ENCODE results near the gene C1QTNF12.

Gene C1QTNF12

DNA sequence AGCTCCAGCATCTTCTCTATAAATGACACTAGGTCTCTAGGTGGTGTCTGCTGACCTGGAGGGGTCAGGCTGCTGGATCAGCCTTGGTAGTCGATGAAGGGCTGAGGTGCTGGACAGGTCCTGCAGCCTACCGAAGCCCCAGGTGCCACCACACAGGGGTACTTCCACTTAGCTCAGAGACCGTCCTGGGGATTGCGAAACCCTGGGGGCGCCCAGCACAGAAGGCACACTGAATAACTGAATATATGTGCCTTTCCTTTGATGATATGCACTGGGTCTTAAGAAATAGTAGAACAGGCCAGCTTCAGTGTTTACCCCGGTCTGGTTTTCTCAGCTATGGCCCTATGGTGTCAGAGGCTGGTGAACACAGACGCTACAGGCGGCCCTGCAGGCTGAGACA lies 16.2 kb upstream of the C1QTNF12 start:
- Histone ChIP-seq H2AFZ (ENCODE audit: low read depth, low read length, severe bottlenecking) (no peak overlapping the region), H3K36me3 (ENCODE audit: low read length) (no peaks in the 10 kb centered on the region), H3K9me2 (replicated peaks; ENCODE audit: insufficient read depth, low read length) (no peaks in the 10 kb centered on the region), H4K20me1 (ENCODE audit: low read depth, low read length) (no peaks in the 10 kb centered on the region), H3K27me3 (ENCODE audit: low read length) (no peaks in the 10 kb centered on the region), H3K4me2 (ENCODE audit: low read depth, low read length, poor library complexity, severe bottlenecking) (no peak overlapping the region), H3K27ac (ENCODE audit: low read depth, low read length) (no peak overlapping the region), H3K9me3 (ENCODE audit: insufficient read depth, low read length) (no peaks in the 10 kb centered on the region), H3K9ac (ENCODE audit: low read length) (no peak overlapping the region), H3K79me2 (ENCODE audit: insufficient read depth, low read length) (no peaks in the 10 kb centered on the region; the same call in none of the 2 replicates), H3K4me3 (ENCODE audit: insufficient read depth, low read length, poor library complexity, severe bottlenecking) (no peak overlapping the region), H3F3A (ENCODE audit: insufficient read depth) (no peaks in the 10 kb centered on the region)
- TF ChIP-seq, protein P1, sequence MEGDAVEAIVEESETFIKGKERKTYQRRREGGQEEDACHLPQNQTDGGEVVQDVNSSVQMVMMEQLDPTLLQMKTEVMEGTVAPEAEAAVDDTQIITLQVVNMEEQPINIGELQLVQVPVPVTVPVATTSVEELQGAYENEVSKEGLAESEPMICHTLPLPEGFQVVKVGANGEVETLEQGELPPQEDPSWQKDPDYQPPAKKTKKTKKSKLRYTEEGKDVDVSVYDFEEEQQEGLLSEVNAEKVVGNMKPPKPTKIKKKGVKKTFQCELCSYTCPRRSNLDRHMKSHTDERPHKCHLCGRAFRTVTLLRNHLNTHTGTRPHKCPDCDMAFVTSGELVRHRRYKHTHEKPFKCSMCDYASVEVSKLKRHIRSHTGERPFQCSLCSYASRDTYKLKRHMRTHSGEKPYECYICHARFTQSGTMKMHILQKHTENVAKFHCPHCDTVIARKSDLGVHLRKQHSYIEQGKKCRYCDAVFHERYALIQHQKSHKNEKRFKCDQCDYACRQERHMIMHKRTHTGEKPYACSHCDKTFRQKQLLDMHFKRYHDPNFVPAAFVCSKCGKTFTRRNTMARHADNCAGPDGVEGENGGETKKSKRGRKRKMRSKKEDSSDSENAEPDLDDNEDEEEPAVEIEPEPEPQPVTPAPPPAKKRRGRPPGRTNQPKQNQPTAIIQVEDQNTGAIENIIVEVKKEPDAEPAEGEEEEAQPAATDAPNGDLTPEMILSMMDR (IDR thresholded peaks at IDR 0.05; ENCODE audit: insufficient read depth, low read length, poor library complexity, severe bottlenecking) = no peak
- TF ChIP-seq EZH2phosphoT487 (conservative IDR thresholded peaks at IDR 0.05; ENCODE audit: low read length) = no peak

DNA sequence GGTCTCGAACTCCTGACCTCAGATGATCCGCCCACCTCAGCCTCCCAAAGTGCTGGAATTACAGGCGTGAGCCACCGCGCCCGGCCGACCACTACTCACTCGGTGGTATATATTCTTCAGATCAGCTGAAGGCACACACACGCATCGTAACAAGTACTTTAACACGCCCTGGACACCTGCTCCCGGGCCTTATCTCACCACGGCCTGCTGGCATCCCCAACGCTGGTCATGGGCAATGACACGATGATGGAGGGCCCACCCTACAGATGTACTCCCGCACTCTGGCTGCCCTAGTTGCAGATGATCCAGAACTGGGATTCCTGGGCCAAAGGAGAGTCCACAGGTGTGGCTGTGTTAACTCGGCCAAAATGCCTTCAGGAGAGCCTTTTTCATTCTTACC lies 15.5 kb upstream of the C1QTNF12 start:
- Histone ChIP-seq H3F3A (ENCODE audit: insufficient read depth) (no peaks in the 10 kb centered on the region), H3K36me3 (ENCODE audit: low read length) (no peaks in the 10 kb centered on the region), H3K9me2 (replicated peaks; ENCODE audit: insufficient read depth, low read length) (no peaks in the 10 kb centered on the region), H3K9ac (ENCODE audit: low read length) (no peak overlapping the region), H3K27me3 (ENCODE audit: low read length) (no peaks in the 10 kb centered on the region), H2AFZ (ENCODE audit: low read depth, low read length, severe bottlenecking) (no peak overlapping the region), H3K79me2 (ENCODE audit: insufficient read depth, low read length) (no peaks in the 10 kb centered on the region; the same call in none of the 2 replicates), H3K4me2 (ENCODE audit: low read depth, low read length, poor library complexity, severe bottlenecking) (no peak overlapping the region), H3K9me3 (ENCODE audit: insufficient read depth, low read length) (no peaks in the 10 kb centered on the region), H4K20me1 (ENCODE audit: low read depth, low read length) (no peaks in the 10 kb centered on the region), H3K4me3 (ENCODE audit: insufficient read depth, low read length, poor library complexity, severe bottlenecking) (no peak overlapping the region), H3K27ac (ENCODE audit: low read depth, low read length) (no peak overlapping the region)
- TF ChIP-seq, protein P1 (IDR thresholded peaks at IDR 0.05; ENCODE audit: insufficient read depth, low read length, poor library complexity, severe bottlenecking) = no peak
- no peak for TF ChIP-seq EZH2phosphoT487 (conservative IDR thresholded peaks at IDR 0.05; ENCODE audit: low read length)

DNA sequence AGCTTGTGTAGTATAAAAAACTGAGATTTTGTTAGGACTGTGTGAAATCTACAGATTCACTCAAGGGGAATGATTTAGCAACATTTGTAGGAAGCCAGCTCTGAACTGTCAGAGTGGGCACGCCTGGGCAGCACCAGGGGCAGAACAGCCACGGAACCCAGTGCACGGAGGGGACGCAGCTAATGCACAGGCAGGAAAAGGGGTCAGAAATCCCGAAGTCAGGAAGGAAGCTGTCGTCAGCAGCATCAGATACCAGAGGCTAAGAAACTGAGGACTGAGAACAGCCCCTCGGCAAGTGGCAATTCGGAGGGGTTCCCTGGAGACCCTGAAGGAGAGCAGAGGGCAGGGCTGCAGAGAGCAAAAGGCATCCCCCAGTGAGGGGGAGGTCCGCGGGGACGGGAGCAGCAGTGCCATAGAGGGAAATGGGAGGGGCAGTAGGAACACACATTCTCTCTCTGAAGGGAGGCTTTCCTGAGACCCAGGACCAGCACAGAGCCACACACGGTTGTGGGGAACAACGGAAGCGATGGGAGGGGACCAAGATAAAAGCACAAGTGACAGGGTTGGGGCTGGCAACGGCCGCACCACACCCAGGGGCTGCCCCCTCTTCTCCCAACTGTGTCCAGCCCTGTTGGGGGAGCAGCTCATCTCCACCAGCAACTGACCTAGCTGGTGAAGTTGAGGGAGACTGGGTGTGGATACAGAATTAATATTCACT lies 14.5 kb upstream of the C1QTNF12 start:
- H3K9me2 ChIP-seq (replicated peaks; ENCODE audit: insufficient read depth, low read length) = no peaks in the 10 kb centered on the region
- no peaks in the 10 kb centered on the region; the same call in none of the 2 replicates for H3K79me2 ChIP-seq (ENCODE audit: insufficient read depth, low read length)
- H3K9ac ChIP-seq (ENCODE audit: low read length) = no peak overlapping the region
- H3K4me3 ChIP-seq (ENCODE audit: insufficient read depth, low read length, poor library complexity, severe bottlenecking) = no peak overlapping the region
- no peak overlapping the region for H3K27ac ChIP-seq (ENCODE audit: low read depth, low read length)
- H2AFZ ChIP-seq (ENCODE audit: low read depth, low read length, severe bottlenecking) = no peak overlapping the region
- H3K27me3 ChIP-seq (ENCODE audit: low read length) = no peaks in the 10 kb centered on the region
- no peaks in the 10 kb centered on the region for H3F3A ChIP-seq (ENCODE audit: insufficient read depth)
- TF ChIP-seq EZH2phosphoT487 (conservative IDR thresholded peaks at IDR 0.05; ENCODE audit: low read length) = no peak
- TF ChIP-seq, protein P1 (IDR thresholded peaks at IDR 0.05; ENCODE audit: insufficient read depth, low read length, poor library complexity, severe bottlenecking) = no peak
- no peaks in the 10 kb centered on the region for H3K9me3 ChIP-seq (ENCODE audit: insufficient read depth, low read length)
- H3K36me3 ChIP-seq (ENCODE audit: low read length) = no peaks in the 10 kb centered on the region
- H4K20me1 ChIP-seq (ENCODE audit: low read depth, low read length) = no peaks in the 10 kb centered on the region
- no peak overlapping the region for H3K4me2 ChIP-seq (ENCODE audit: low read depth, low read length, poor library complexity, severe bottlenecking)
